ENCODE data around the gene SPI1. TPM values are rescaled to one million over a fixed set of nuclear protein-coding genes. Genes with fewer than 3 reads are reported as not detected.

Gene SPI1
- polyA plus RNA-seq, 1 donor (not counting 4 experiments of a cell fraction or from before 2014, with no cell fraction given), result not detected

GRCh38 chr11:47398551-47398950 lies 20.2 kb upstream of the SPI1 start:
- H2AFZ ChIP-seq (ENCODE audit: control insufficient read depth, low read length), result no peak overlapping the region
- no peak overlapping the region for H3K4me3 ChIP-seq (ENCODE audit: control insufficient read depth in 2 of 3, extremely low read depth in 1 of 3, insufficient read depth in 2 of 3, low read depth in 1 of 3, low read length in 3 of 3)
- H3K36me3 ChIP-seq (ENCODE audit: control insufficient read depth in 2 of 2, extremely low read depth in 1 of 2, insufficient read depth in 2 of 2, low read length in 2 of 2), result no peaks in the 10 kb centered on the region
- FAIRE-seq (no peak), DNase-seq (ENCODE audit: low read depth, low spot score) (no peak)
- TF ChIP-seq EZH2 (IDR thresholded peaks at IDR 0.05; ENCODE audit: low read length) (no peak), CTCF (optimal IDR thresholded peaks at IDR 0.05 in 1 of 3, IDR thresholded peaks at IDR 0.05 in 1 of 3, conservative IDR thresholded peaks at IDR 0.05 in 1 of 3; ENCODE audit: extremely low read depth in 1 of 3, insufficient read depth in 2 of 3, low read length in 3 of 3) (no peak)
- no peaks in the 10 kb centered on the region for H3K27me3 ChIP-seq (ENCODE audit: control insufficient read depth, extremely low read depth, insufficient read depth, low read length)
- H3K4me2 ChIP-seq (ENCODE audit: control insufficient read depth, extremely low read depth, insufficient read depth, low read depth, low read length), result peak overlapping the region; percentile 10
- no peaks in the 10 kb centered on the region for H4K20me1 ChIP-seq (ENCODE audit: control insufficient read depth, extremely low read depth, insufficient read depth, low read length)
- peaks cover 21% of the 10 kb centered on the region for H3K4me1 ChIP-seq (ENCODE audit: control insufficient read depth, extremely low read depth, insufficient read depth, low read length)
- dilution Hi-C loops (cut with MboI; ENCODE audit: extremely low pct_ligation_motif_present, low sequenced_read_pairs), result no loop called here
- H3K9me1 ChIP-seq (ENCODE audit: control insufficient read depth, extremely low read depth, insufficient read depth, low read length), result no peaks in the 10 kb centered on the region
- no peak overlapping the region for H3K27ac ChIP-seq (ENCODE audit: control insufficient read depth, insufficient read depth, low read length)
- no peaks in the 10 kb centered on the region for H3K9me3 ChIP-seq (ENCODE audit: control insufficient read depth, low read depth, low read length)
- no peak overlapping the region for H3K9ac ChIP-seq (ENCODE audit: control insufficient read depth, extremely low read depth, insufficient read depth, low read length)
- no peaks in the 10 kb centered on the region for H3K79me2 ChIP-seq (ENCODE audit: control insufficient read depth, insufficient read depth, low read length)

DNA sequence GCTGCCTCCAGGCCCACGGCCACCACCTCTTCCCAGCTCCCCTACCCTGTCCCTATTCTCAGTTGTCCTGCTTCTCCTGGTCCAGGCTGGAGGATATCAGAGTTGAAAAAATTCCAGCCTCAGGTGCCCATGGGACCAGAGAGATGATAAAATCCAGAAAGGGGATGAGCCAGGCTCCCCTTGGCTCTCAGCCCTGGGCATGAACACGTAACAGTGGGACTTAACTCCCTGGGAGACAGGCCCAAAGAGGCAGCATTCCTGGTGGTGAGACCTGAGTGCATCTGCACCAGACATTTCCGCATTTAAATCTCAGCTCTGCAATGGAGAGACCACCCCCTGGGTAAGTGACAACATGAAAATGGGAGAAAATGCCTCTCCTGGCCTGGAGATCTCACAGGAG lies 19.7 kb upstream of the SPI1 start:
- no peaks in the 10 kb centered on the region for H3K27me3 ChIP-seq (ENCODE audit: control insufficient read depth, extremely low read depth, insufficient read depth, low read length)
- no peaks in the 10 kb centered on the region for H3K36me3 ChIP-seq (ENCODE audit: control insufficient read depth in 2 of 2, extremely low read depth in 1 of 2, insufficient read depth in 2 of 2, low read length in 2 of 2)
- H2AFZ ChIP-seq (ENCODE audit: control insufficient read depth, low read length), result no peak overlapping the region
- H3K27ac ChIP-seq (ENCODE audit: control insufficient read depth, insufficient read depth, low read length), result no peak overlapping the region
- DNase-seq (ENCODE audit: low read depth, low spot score) (no peak), FAIRE-seq (no peak)
- no peak overlapping the region for H3K9ac ChIP-seq (ENCODE audit: control insufficient read depth, extremely low read depth, insufficient read depth, low read length)
- no peaks in the 10 kb centered on the region for H3K79me2 ChIP-seq (ENCODE audit: control insufficient read depth, insufficient read depth, low read length)
- H3K9me1 ChIP-seq (ENCODE audit: control insufficient read depth, extremely low read depth, insufficient read depth, low read length), result no peaks in the 10 kb centered on the region
- H4K20me1 ChIP-seq (ENCODE audit: control insufficient read depth, extremely low read depth, insufficient read depth, low read length), result no peaks in the 10 kb centered on the region
- H3K4me2 ChIP-seq (ENCODE audit: control insufficient read depth, extremely low read depth, insufficient read depth, low read depth, low read length), result no peak overlapping the region
- H3K4me3 ChIP-seq (ENCODE audit: control insufficient read depth in 2 of 3, extremely low read depth in 1 of 3, insufficient read depth in 2 of 3, low read depth in 1 of 3, low read length in 3 of 3), result no peak overlapping the region
- dilution Hi-C loops (cut with MboI; ENCODE audit: extremely low pct_ligation_motif_present, low sequenced_read_pairs), result no loop called here
- H3K4me1 ChIP-seq (ENCODE audit: control insufficient read depth, extremely low read depth, insufficient read depth, low read length), result peaks cover 21% of the 10 kb centered on the region
- no peaks in the 10 kb centered on the region for H3K9me3 ChIP-seq (ENCODE audit: control insufficient read depth, low read depth, low read length)
- no peak for TF ChIP-seq EZH2 (IDR thresholded peaks at IDR 0.05; ENCODE audit: low read length)
- no peak for TF ChIP-seq CTCF (optimal IDR thresholded peaks at IDR 0.05 in 1 of 3, IDR thresholded peaks at IDR 0.05 in 1 of 3, conservative IDR thresholded peaks at IDR 0.05 in 1 of 3; ENCODE audit: extremely low read depth in 1 of 3, insufficient read depth in 2 of 3, low read length in 3 of 3)

All from keratinocyte (primary cell).